Left renal pelvis (tissue), 4 donors: Measurements from ENCODE around the gene CCDC177. TPM values are rescaled to one million over a fixed set of nuclear protein-coding genes. Genes with fewer than 3 reads are reported as not detected.
"Not testable (repeated sequence)": the region's sequence is repeated elsewhere in the genome, so short reads cannot be mapped to it uniquely, and the experiment has no call there.

Experiments
- DNase-seq, 4 donors: peaks; one replicate each; pipeline ENCODE4 v3.0.0-alpha.2; 2013; ENCODE audit warnings: low read depth in 4 of 4, low spot score in 3 of 4
- polyA plus RNA-seq, 4 donors: library from polyadenylated mRNA; unstranded; fragments of 120-200 nt; gene quantifications; one replicate each; pipeline ENCODE4 v1.2.1, GENCODE V29; 2013; ENCODE audit not compliant: insufficient read length in 4 of 4

The CCDC177 gene
- polyA plus RNA-seq, 4 donors, result 0.08 to 0.31 (median 0.12) TPM

DNA sequence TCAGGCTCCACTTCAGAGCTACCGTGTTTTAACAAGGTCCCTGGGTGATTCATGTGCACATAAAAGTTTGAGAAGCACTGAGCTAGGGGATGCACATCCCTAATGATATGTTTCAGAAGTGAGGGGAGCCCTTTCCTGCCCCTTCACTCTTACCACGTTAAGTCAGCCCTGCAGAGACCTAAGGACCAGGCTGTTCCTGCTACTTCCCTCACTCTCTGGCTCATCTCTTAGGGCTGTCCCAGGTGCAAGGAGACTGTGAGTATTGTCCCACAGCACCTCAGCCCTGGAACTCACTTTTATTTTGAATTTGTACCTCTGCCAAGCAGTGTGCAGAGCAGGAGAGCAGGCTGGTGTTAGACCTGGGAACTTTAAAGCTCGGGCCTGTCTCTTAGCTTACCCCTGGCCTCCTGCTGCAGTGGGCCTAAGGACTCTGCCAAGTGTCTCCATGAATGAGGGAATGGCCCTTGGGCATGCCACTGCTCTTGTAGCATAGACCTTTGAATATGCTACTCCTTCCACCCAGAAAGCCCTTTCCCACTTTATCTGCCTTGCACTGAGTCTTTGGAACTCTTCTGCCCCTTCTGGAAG lies 25.7 kb upstream of the CCDC177 start:
- no peak for DNase-seq

DNA sequence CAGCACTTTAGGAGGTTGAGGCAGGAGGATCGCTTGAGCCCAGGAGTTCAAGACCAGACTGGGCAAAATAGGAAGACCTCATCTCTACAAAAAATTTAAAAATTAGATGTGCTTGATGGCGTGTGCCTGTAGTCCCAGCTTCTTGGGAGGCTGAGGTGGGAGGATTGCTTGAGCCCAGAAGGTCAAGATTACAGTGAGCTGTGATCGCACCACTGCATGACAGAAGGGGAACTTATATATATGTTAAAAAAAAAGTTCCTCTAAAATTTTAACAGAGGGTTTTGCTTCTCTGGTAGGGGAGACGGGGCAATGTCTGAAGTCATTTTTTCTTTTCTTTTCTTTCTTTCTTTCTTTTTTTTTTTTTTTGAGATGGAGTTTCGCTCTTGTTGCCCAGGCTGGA lies 24.8 kb upstream of the CCDC177 start:
- not testable (repeated sequence) for DNase-seq

DNA sequence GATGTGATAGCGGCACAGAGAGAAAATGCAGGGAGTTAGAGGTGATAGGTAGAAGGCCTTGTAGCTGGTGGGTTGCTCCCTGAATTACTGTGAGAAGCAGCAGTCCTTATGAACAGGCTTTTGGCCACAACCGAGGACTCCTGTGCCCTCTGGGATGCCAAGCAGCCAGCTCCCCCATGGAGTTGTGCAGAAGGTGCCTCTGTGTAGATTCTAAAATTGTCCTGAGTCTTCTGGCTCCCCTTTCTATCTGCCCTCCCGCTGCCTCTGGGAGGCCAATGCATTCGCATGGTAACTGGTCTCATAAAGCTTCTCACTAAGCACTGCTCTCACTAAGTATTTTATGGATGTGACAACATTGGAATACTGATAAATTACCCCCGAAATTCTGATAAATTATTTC lies 20.7 kb upstream of the CCDC177 start:
- no peak for DNase-seq

DNA sequence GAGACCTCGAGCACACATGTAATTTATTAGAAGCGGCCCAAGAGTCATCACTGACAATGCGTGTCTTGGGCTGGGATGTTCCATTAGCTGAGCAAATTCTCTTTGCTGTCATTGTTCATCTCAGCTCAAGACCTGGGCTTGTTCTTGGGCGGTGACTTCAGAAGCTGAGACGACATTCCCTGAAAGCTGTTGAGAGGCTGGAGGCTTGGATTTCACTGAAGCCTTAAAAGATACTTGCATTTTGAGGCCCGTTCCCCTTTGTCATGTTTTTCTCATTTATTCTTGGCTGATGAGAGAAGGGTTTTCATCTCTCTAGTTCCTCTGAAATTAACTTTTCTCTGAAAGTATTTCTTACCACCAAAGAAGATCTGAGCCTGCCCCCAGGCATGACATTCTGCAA lies 20.2 kb upstream of the CCDC177 start:
- no peak for DNase-seq

DNA sequence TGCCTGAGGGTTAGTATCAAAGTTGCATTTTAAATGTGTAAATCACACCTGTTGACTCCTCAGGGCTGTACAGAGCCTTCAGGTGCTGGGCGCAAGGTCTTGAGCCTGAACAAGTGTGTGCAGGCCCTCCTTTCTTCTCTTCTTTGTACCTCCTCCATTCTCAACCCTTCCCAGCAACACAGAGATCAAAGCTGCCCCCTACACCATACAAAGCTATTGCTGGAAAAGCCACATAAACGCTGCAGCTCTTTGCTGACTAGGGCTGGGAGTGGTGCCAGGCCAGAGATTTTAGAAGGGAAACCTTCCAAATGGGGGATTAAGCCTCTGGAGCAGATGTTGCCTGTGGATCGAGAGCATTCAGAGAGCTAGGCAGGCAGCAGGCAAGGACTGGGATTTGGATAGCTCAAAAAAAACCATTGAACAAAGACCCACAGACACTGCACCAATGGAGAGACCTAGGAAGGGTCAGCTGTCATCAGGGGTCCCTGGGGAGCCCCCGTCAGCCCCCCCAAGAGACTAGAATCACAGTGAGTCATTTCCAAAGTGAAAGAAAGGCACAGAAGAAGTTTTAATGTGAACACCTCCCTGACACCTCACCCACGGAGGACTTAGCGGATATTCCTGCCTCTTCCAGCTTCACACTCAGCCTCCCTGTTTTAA lies 18.5 kb upstream of the CCDC177 start:
- no peak for DNase-seq

DNA sequence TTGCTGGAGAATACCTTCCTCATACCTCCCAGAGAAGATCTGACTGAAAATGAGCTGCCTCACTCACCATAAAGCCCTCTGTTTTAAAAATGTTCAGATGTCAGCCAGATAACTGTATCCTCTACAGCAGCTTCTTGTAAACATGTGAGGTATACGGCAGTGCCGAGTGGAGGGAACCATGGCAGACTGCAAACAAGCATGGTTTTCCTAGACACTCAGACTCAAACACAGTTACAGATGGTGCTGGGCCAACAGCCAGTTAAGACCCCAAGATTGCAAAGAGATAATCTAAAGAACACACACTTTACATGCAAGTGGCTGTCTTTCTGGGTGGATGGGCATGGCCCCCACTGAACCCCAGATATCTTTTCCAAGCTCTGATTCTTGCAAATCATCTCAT lies 16.6 kb upstream of the CCDC177 start:
- no peak for DNase-seq

DNA sequence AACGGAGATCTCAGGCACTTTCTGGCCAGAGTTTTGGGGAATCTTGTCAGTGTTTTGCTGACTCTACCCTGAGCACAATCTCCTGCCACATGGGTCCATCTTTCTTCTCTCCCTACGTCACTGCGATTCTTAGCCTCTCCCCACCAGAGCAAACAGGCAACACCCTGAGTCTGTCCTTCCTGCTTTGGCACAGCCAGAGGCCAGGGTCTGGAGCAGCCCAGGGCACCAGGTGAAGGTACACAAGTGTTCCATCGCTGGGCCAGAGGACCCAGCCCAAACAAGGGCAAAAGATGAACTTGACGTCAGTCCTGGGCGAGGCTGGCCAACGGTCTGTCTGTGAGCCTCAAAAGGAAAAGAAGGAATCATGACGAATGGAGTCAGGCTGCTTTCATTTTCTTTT lies 12.7 kb upstream of the CCDC177 start:
- DNase-seq, result no peak

DNA sequence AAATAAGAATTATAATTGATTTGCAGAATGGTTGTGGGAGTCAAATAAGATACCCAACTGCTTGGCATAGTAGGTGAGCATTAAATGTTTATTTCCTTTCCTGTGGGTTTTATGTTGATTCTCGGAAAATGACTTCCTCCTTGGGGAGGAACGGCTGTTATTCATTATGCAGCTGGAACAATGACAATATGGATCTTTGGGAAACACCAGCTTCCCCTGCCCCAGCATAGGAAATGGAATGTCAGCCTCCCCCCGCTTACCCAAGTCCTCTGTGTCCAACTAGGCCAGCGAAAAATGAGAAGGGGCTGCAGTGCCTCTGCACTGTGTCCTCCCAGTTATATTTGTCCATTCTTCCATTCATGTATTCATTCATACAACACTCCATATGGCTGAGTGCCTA lies 11.7 kb upstream of the CCDC177 start:
- DNase-seq, result no peak

DNA sequence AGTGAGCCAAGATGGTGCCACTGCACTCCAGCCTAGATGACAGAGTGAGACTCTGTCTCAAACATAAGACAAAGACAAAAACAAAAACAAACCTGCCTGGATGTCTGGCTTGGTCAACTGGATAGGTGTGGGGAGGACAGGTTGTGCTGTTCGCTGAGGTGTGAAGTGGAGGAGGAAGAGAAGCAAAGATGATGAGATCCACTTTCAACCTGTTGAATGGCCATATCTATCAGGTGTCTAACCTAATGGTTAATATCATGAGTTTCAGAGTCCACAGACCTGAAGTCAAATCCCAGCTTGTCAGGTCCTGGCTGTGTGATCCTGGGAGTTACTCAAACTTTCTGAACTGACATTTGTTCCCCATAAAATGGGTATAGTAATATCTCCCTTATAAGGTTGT lies 9.7 kb upstream of the CCDC177 start:
- DNase-seq, result no peak

DNA sequence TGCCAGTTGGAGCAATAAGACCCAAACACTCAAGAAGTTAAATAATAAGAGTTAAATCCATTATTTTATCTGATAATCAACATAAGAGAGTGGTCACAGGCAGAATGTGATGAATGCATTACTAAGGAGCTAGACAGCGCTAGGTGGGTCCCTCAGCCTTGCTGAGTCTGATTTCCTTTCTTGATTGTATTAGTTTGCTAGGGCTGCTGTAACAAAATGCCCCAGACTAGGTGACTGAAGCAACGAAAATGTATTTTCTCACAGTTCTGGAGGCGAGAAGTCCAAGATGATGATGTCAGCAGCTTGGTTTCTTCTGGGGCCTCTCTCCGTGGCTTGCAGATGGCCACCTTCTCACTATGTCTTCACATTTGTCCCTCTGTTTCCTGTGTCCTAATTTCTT lies 8.2 kb upstream of the CCDC177 start:
- DNase-seq, result no peak

DNA sequence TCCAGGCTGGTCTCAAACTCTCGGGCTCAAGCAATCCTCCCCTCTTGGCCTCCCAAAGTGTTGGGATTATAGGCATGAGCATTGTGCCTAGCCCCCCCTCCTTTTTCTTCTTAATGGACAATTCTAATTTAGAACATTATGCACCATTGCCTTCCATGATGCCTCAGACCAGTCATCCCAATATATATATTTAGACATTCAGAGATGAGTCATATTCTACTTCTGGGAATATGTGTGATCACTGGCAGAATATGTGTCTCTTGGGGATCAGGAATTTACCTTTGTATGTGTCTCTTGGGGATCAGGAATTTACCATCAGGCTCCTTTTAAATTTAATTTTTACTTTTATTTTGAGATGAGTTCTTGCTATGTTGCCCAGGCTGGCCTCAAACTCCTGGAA lies 7.5 kb upstream of the CCDC177 start:
- DNase-seq, result no peak

DNA sequence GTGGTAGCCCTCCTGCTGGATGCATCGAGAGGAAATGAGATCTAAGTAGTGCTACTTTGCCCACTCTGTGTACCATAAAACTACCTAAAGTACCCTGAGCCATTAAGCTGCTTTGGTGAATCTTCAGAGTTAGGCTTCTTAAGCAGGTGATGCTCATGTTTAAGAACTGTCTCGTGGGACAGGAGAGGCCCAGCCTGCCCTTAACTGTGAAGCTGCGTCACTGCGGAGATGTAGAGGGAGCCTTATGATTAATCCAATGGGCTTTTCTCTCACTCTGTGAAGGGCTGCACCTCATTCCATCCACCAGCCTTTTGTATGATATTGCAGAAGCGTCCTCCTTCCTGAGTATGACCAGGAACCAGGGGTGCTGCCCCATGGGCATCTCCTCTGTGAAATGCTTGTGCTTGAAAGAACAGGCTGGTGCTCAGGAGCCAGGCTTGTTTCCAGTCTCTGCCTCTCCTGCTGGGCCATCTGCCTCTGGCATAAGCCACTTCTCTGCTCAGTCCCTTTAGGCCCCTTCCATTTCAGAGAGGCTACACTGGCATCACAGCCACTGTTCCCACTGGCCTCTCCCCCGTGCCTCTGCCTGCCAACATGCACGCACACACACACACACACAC lies 6.8 kb upstream of the CCDC177 start:
- no peak for DNase-seq

DNA sequence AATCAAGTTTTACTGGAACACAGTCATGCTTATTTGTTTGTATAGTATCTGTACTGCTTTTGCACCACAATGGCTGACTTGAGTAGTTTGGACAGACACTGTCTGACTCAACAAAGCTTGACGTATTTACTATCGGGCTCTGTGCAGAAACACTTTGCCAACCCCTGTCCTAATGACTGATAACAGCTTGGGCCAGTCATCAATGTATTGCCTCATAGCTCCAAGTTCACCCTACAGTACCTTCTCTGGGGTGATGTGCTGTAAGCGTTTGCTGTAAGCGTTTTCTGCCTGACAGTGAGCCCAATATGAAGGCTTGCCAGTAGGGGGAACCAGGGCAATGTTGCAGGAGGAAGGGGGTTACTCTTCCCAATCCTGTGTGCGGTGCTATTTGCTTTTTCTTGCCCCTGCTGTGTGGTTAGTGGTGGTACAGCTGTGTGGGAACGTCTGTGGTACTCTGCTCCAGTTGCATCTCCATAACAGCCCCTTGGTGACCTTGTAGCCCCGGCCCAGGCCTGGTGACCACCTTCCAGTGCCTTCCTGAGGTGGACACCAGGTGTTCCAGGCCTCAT lies 5.4 kb upstream of the CCDC177 start:
- DNase-seq, result no peak

DNA sequence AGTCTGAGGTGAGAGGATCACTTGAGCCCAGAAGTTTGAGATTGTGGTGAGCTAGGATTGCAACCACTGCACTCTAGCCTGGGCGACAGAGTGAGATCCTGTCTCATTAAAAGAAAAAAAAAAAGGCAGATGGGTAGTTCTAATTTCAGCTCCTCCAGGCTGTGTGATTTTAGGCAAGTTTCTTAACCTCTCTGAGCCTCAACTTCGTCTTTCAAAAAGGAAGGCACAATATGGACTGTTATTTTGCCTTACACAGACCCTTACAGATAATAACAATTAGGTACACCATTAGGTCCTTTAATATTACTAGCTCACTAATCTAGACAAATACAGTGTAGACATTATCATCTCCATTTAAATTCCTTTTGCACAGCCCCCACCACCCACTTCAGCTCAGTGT lies 4.8 kb upstream of the CCDC177 start:
- DNase-seq, result no peak

DNA sequence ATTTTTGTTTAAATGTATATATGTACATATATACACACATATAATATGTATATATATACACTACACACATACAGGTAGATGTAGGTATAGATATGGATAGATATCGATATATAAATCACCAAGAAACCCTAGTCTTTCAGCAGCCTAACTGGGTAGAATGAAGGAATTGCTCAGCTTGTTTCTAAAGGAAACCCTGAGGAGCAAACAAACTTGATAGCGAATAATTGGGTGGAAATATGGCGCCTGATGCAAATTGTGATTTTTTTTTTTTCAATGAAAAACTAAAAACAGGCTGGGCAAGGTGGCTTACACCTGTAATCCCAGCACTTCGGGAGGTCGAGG lies 254 bp upstream of the CCDC177 start:
- DNase-seq, result no peak

DNA sequence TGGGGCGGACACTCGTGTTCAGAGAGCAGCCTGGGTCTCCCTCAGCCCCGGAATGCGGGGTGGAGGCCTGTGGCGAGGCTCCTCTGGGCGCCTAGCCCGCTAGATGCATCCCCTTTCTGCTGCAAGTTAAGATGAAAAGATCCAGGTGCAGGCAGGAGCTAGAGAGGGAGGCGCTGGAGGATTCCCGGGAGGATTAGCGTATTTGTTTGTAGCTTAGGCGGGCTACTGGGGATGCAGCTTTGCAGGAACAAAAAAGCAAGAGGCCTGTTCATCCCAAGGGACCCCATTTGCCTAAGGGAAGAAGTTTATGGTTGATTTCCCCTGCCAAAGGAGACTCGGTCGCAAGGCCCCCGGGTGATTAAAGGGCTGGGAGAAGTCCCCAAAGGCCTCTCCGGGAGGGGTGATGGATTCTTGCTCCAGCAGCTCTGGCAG lies 824 bp downstream of the CCDC177 start:
- DNase-seq, result no peak

DNA sequence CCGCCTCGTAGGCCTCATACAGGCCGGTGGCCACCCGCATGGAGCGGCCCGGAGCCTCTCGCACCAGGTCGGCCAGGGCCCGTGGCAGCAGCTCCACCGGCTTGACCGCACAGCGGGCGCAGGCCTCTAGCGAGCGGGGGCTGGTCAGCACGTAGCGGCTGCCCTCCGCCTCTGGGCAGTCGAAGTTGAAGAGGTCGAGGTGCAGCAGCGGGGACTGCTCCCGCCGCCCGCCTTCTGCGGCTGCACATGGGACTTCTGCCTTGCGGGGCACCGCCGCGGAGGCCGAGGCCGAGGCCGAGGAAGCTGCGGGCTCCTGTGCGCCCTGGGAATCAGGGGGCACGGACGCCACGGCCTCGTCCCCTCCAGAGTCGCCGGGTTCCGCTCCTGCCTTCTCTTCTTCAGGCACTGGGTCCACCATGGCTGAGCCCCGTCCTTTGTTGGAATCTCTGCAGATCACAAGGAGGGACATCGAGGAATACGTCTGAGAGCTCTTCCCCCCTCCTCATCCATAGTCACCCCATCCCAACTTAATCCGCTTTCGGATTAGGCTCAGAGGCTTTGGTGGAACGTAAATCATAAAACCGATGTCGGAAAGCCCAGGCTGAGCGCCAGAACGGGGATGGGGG lies 1.4 kb downstream of the CCDC177 start:
- no peak for DNase-seq

DNA sequence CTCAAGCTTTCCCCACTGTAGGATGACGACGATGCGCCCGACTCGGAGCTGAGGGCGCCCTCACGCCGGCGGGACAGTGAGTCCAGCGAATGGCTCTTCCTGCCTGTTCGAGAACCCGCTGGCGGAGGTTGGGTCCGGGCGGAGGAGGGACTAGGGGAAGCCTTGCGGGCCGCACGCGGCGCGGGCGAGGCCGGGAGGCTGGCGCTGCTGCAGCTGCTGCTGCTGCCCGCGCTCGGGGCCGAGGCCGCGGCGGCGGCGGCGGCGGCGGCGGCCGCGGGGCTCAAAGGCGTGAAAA lies 1.9 kb downstream of the CCDC177 start:
- no peak for DNase-seq

DNA sequence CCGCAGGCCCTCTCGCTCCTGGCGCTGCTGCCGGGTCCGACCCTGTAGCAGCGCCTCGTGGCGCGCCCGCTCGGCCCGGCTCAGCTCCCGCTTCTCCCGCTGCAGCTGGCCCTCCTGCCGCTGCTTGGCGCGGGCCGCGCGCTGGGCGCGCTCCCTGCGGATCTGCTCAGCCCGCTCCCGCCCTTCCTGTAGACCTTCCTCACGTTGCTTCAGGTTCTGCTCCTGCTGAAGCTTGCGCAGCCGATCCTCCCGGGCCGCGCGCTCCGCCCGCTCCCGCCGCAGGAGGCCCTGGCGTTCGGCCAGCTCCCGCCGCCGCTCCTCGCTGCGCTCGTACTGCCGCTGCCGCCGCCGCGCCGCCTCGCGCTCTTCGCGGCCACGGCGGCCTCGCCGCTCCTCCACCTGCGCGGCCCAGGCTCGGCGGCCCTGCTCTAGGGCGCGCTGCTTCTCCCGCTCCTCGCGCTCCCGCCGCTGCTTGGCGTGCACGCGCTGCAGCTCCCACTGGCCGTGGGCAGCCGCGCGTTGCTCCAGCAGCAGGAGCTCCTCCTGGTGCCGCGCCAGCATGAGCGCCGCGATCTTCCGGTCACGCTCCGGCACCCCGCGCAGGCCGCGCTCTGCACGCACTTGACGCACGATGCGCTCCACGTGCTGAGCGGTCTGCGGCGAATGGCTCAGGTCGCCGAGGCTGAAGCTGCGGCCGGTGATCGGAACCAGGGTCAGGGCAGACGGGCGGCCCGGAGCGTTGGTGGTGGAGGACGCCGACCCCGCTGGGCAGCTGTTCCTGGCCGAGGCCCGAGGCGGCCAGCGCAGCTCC lies 2.4 kb downstream of the CCDC177 start:
- no peak for DNase-seq

DNA sequence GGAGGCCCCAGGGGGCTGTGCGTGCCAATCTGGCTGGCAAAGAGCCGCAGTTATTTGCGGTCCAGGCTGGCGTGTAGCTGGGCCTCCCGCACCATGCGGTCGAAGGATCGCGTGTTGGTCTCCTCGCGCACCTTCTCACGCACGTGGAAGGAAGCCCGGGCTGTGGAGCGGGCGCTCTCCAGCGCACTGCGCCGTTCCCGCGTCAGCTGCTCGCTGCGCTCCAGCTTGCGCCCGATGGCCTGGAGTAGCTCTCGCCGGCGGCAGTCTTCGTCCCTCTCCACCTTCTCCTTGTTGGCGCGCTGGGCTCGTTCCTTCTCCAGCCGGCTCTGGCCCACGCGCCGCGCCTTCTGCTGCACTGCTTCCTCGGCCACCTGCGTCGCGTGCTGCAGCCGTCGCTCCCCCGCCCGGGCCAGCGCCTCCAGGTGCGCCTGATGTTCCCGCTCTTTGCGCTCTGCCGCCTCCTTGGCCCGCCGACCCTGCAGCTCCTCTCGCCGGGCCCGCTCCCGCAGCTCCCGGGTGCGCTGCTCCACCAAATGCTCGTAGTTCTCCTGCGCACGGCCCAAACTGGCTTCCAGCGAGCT lies 3.1 kb downstream of the CCDC177 start:
- no peak for DNase-seq

DNA sequence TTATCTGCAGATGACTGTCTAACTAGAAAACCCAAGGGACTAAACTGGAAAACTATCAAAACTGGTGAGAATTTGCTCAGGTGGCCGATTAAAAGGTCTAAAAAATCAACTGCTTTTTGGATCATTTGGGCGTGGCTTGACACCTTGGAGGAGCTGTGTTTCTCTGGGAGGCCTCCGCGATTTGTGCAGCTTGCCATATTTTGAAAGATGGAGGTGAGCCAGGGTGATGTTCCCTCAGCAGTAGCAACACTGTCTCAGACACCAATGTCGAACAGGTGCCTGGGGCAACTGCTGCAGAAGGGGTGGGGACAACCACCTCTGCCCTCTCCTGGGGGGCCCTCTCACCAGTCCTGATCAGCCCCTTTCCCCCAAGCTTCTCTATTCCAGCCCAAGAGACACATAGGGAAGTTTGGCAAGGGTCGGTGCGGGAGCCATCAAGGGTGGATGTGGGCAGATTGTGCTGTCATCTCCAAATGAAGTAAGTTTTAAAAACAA lies 3.8 kb downstream of the CCDC177 start:
- no peak for DNase-seq
